KG1 (cell line): ENCODE data around the gene HK3.
"Not testable (repeated sequence)": the region's sequence is repeated elsewhere in the genome, so short reads cannot be mapped to it uniquely, and the experiment has no call there.

Experiments used
- DNase-seq: peaks from one replicate; lab custom pipeline; 2025; lab: John Stamatoyannopoulos, UW

The HK3 gene

GRCh38 chr5:176883700-176884570, 15.2 kb downstream of the HK3 start:
- no peak for DNase-seq

GRCh38 chr5:176882567-176882903, 16.6 kb downstream of the HK3 start:
- DNase-seq, result no peak

- DNase-seq, result no peak
Observed at GRCh38 chr5:176881816-176882566, 17.2 kb downstream of the HK3 start.

- DNase-seq, result no peak
Observed at GRCh38 chr5:176881021-176881749, 18.0 kb downstream of the HK3 start.

- no peak for DNase-seq
Observed at GRCh38 chr5:176880366-176881020, 18.7 kb downstream of the HK3 start.

GRCh38 chr5:176879663-176880361, 19.3 kb downstream of the HK3 start:
- DNase-seq, result no peak

- no peak for DNase-seq
Observed at GRCh38 chr5:176878906-176879662, 20.1 kb downstream of the HK3 start.

GRCh38 chr5:176878463-176878862, 20.7 kb downstream of the HK3 start:
- no peak for DNase-seq

GRCh38 chr5:176877793-176878331, 21.3 kb downstream of the HK3 start:
- no peak for DNase-seq

GRCh38 chr5:176876506-176877431, 22.4 kb downstream of the HK3 start:
- DNase-seq, result no peak

GRCh38 chr5:176875783-176876505, 23.2 kb downstream of the HK3 start:
- DNase-seq, result no peak

GRCh38 chr5:176875014-176875550, 24.1 kb downstream of the HK3 start:
- no peak for DNase-seq

- DNase-seq, result no peak
Observed at GRCh38 chr5:176874198-176874780, 24.9 kb downstream of the HK3 start.

- DNase-seq, result no peak
Observed at GRCh38 chr5:176873541-176874172, 25.5 kb downstream of the HK3 start.

- DNase-seq, result not testable (repeated sequence)
Observed at GRCh38 chr5:176873011-176873410, 26.1 kb downstream of the HK3 start.

- DNase-seq, result not testable (repeated sequence)
Observed at GRCh38 chr5:176872586-176872985, 26.6 kb downstream of the HK3 start.

GRCh38 chr5:176870644-176871043, 28.5 kb downstream of the HK3 start:
- DNase-seq, result not testable (repeated sequence)
